ENCODE results near the gene SLC37A2.
"Not testable (repeated sequence)": the region's sequence is repeated elsewhere in the genome, so short reads cannot be mapped to it uniquely, and the experiment has no call there.

Gene SLC37A2

GRCh38 chr11:125052047-125052446, 11.1 kb upstream of the SLC37A2 start:
- no peak for TF ChIP-seq CTCF (IDR thresholded peaks at IDR 0.05; ENCODE audit: low read depth, low read length)
- DNase-seq (ENCODE audit: extremely low read depth, low read depth) = no peak

DNA sequence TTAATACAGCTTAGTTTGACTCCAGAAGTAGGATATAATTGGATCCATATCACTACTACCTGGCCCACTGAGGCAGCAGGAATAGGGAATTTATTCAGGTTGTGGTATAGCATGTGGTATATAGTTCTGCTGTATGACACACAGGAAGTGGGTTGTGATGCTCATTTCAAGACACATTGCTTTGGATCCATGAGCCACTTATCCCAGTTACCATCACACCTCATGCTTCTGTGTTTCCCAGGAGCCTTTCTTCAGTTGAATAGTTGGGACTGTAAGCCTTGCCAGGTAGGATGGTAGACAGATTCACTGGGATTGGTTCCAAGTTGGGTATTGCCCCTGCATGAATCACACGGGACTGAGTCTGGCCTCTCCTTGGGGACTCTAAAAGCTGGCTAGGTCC, 9.9 kb upstream of the SLC37A2 start:
- DNase-seq (ENCODE audit: extremely low read depth, low read depth) = no peak
- TF ChIP-seq CTCF (IDR thresholded peaks at IDR 0.05; ENCODE audit: low read depth, low read length) = no peak

DNA sequence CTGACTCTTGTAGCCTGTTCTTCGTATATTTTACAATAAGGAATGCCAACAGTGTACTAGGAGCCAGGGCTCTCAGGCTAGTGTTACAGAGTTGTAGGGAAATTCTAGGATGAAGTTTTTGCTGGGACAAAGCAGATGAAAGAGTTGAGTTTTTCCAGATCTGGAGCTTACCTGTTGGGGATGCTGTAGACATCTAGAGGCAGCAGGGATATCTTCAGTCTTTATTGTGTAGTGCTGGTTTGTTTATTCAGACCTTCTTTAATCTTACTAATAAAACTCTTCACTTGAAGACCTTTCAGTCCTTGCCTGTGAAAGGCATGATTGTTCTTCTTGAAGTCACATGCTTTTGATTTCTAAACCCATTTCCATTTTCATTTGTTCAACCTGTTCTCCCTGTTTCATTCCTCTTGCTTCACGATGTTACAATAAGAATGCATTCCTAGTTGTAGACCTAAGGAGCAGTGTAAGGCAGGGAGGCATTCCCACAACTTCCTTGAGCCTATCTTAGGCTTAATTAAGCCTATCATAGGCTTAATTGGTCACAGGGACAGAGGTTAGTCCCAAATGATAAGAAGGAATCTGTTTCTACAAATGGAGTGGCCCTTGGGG, 7.9 kb upstream of the SLC37A2 start:
- TF ChIP-seq CTCF (IDR thresholded peaks at IDR 0.05; ENCODE audit: low read depth, low read length) = no peak

GRCh38 chr11:125056111-125056510, 7.0 kb upstream of the SLC37A2 start:
- not testable (repeated sequence) for DNase-seq (ENCODE audit: extremely low read depth, low read depth)

More for the DNA sequence above, 7.9 kb upstream of the SLC37A2 start:
- no peak for DNase-seq (ENCODE audit: extremely low read depth, low read depth)

DNA sequence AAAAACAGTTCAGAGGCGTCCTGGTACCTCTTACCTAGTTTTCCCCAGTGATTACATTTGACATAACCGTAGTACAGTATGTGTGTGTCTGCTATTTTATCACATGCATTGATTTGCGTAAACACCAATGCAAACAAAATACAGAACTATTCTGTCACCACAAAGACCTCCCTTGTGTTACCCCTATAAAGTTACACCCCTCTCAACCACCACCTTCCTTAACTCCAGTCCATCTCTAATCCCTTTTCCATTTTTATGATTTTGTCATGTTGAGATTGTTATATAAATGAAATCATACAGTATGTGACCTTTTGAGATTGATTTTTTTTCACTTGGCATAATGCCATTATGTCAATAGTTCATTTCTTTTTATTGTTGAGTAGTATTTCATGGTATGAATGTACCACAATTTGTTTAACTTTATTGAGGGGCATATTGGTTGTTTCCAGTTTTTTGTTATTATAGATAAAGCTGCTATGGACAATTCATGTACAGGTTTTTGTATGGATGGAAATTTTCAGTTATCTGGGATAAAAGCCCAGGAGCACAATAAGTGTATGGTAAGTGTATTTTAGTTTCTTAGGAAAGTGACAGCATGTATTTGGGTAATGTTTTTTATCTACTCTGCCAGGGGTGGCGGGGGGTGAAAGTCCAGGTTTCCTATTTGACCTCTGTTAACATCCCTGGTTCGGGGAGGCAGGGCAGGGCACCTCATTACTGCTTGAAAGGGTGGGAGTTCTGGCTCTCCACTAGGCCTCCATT, 6.0 kb upstream of the SLC37A2 start:
- no peak for DNase-seq (ENCODE audit: extremely low read depth, low read depth)
- TF ChIP-seq CTCF (IDR thresholded peaks at IDR 0.05; ENCODE audit: low read depth, low read length) = no peak

GRCh38 chr11:125057693-125058016, 5.5 kb upstream of the SLC37A2 start:
- TF ChIP-seq CTCF (IDR thresholded peaks at IDR 0.05; ENCODE audit: low read depth, low read length) = no peak
- DNase-seq (ENCODE audit: extremely low read depth, low read depth) = no peak

DNA sequence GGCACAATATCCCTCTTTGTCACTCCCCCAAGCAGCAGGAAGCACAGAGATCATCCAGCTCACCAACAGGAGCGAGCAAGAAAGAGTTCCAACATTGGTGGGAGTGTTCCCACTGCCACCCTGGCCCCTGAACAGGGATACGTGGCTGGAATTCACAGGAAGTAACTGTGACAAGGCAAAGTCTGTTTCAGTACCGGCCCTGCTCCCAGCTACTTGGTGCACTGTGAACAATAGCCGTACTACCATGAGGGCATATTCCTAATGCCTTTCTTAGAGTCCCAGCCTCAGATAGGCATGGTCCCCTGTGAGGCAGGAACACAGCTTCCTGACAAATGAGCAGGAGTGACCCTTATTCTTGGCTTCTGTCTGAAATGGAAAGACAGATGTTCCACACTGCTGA, 1.8 kb upstream of the SLC37A2 start:
- no peak for DNase-seq (ENCODE audit: extremely low read depth, low read depth)
- no peak for TF ChIP-seq CTCF (IDR thresholded peaks at IDR 0.05; ENCODE audit: low read depth, low read length)

Measured in AG09319 (cell line).